Activated CD8-positive, alpha-beta memory T cell treated with anti-CD3 and anti-CD28 coated beads, Interleukin-2, amount 50 U/mL, for 24 hours (primary cell): Measurements from ENCODE around the gene ALDH1A3.

Experiments used
- DNase-seq: peaks from one replicate; pipeline ENCODE4 v3.0.0-alpha.2; 2020; ENCODE audit errors: extremely low read depth

Gene ALDH1A3

DNA sequence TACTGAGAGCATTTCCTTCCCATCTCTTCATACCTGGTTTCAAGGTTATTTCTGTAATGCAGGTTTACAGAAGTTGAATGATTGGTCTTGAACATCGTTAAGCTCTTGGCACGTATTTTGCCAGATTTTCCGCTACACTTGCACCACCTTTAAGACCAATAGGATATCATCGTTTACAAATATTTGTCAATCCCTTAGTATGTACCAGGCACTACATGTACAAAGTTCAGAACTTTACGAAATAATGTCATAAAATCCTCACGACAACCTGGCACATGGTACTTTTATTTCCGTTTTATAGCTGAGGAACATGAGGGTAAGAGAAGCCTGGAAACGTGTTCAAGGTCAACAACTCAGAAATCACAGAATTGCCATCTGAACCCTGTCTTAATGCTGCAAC lies 45.8 kb downstream of the ALDH1A3 start:
- no peak for DNase-seq

DNA sequence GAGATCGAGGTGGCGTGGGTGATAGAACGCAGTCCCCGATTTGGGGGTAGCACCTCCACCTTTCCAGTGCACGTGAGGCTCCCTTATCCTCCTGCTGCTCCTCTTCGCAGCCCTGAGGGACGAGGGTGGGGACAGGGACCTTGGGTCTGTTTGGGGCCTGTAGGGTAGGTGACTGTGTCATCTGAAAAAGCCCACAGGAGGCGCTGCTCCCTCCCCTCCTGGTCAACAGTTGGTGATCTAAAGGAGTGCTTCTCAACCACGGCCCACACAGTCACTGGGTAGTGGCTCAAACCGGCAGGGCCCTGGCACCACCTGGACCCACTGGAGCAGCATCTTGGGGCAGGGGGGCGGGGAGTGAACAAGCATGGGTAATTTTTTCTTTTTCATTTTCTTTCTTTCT lies 46.6 kb downstream of the ALDH1A3 start:
- no peak for DNase-seq

DNA sequence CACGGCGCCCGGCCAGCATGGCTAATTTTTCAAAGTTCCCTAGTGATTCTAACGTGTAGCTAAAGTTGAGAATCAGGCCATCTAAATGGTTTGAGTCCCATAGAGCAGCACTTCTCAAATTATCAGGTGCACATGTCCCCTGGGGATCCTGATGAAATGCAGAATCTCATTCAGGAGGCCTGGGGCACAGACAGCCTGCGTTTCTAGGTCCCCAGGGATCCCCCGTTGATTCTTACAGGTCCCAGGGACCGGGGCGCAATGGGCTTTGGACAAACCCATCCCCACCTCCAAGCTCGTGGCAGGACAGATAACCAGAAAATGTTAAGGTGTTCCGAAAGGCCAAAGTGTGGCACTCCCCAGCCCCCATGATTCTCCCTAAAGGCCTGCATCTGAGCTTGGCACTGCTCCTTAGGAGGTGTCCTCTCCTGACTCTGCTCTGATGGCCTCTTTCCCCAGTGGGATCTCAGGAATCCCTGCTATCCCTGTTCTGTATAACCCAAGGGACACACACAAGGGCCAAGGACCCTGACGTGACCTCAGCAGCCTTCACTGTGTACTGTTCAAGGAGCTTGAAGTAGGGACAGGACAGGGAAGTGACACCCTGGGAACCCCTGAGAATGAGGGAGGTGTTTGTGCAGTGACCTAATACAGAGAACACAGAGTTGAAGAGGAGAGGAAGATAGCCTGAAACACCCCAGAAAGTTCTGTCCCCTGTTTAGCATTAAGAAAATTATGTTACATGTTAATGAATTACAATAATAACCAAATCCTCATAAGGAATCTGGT lies 47.5 kb downstream of the ALDH1A3 start:
- no peak for DNase-seq

DNA sequence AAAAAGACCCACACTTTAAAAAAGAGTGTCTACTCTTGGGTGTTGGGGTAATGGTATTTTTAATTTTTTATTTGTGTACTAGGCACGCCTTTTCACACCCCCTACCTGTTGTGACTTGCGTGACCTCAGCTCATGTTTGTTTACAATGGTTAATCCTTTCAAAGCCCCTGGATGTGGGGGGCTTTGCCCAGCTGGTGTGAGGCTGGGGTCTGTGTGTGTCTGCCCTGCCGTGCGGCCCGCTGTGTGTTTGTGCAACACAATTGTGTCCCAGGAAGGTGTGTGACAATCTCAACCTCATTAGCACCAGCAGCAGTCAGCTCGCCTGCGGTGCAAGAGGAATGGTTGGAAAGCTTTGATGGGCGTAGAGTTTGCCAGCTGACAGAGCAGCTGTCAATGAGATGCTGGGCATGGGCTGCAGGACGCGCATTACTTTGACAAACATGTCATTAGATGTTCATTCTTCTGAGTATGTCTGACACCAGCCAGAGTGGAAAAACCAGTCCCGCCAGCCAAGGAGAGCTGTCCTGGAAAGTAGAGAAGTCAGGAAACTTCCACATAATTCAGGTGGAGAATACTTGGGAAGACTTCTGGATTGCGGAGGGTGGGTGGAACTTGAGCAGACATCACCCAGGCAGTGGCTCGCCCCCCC lies 49.1 kb downstream of the ALDH1A3 start:
- DNase-seq: no peak

DNA sequence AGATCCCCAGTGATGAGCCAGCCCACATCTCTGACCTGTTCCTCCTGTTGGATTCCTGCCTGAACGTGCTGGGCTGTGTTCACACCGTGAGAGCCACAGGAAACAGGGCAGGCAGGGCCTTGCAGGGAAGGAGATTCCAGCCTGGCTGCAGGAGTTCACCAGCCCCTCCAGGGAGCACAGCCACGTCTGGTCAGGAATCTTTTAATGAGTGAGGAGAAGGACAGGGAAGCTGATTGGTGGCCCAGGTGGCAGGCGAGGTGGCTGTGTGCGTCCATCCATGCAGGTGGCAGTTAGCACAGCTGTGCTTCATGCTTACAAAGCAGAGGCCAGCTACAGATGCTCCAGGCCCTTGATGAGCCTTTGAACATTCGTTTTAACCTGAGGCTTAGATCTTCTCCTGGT lies 50.0 kb downstream of the ALDH1A3 start:
- DNase-seq: no peak

DNA sequence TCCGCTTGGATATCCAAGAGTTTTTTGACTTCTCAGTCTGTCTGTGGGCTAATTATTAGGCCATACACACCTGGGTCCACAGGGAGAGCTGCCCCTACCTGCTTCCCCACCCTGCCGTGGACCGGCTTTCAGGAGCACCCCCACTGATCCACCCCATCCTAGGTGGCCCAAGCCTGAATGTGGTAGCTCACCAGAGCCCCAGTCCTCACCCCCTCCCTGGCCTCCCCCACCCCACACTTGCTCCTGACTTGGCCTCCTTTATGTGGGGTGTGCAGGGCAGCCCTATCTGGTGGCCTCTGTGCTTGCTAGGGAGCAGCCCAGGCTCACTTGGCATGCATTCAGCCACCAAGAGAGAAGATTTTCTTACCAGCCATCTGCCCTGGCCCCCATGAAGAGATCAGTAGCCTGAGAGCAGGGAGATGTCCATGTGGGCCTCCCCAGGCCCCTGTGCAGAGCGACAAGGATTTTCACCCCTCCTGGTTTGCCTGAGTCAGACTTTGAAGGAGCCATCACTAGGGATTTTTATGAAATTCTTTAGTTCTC lies 50.7 kb downstream of the ALDH1A3 start:
- no peak for DNase-seq

DNA sequence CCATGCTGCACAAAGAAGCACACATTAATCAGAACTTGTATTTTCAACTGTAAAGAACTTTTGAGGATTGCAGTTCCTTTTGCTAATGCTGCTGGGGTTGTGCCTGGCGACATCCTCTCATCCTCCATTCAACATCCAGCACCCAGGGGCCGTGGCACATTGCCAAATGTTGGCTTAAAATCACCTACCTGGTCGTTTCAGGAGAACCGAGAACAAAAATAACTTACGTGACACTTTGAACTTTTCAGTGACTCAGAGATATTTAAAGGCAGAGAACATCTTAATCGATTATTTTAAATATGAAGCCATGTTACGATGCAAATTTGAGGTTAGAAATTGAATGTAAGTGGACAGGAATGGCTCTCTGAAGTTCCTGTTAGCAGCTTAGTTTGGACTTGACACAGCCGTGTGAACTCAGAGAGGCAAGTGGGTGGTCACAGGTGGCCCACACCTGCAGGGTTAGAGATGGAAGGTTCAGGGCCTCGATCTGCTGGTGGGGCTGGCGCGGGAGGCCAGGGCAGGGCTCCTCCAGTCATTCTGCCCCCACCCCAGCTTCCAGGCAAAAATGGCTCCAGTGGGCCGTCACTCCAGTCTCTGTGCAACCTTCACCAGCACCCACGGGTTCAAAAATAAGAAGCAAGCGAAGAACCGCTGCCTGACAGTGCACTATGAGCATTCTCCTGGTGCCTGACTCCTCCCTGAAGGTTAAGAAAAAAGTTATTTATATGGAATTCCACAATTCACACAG lies 51.7 kb downstream of the ALDH1A3 start:
- no peak for DNase-seq

DNA sequence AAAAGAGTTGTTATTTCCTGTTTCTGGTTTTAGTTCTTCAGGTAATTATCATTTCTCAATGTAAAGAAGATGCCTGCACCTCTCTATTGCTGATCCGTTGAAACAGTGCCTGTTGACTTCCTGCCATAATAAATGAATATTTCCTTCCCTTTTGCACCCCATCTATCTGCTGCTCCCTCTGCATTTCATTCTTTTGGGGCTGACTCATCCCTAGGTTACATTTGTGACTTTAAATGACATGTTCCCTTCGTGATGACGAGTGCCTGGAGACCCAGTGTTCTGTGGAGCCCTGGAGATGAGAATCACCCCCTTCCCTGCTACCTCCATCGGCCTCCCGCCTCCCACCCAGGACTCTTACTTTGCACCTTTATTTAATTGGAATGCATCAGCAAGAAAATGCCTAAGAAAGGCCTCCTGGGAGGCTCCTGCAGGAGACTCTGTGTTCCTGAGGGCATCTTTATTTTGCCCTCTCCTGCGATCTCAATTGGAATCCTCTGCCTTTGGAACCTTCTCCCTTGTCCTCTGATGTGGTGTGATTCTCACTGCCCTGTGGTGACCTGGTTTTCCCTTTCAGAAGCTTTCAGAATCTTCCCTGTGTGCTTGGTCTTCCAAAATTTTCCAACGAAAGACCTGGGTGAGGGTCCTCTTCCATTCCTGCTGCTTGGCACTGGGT lies 53.2 kb downstream of the ALDH1A3 start:
- DNase-seq: no peak

DNA sequence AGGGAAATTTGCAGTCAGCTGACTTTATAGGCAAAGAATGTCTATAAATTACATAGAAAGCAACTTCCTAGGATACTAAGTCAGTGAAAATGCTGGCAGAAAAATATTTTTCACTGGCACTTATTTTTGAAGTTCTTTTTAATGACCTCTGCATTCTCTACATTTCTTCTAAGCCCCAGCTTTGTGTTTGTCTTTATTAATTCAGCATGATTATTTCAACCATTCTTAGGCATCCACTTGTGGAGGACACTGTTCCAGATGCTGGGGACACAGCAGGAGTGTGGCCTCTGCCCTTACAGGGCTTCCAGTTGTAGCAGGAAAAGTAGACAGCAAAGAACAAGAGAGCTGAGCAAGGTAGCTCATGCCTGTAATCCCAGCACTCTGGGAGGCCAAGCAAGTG lies 54.5 kb downstream of the ALDH1A3 start:
- DNase-seq: no peak

DNA sequence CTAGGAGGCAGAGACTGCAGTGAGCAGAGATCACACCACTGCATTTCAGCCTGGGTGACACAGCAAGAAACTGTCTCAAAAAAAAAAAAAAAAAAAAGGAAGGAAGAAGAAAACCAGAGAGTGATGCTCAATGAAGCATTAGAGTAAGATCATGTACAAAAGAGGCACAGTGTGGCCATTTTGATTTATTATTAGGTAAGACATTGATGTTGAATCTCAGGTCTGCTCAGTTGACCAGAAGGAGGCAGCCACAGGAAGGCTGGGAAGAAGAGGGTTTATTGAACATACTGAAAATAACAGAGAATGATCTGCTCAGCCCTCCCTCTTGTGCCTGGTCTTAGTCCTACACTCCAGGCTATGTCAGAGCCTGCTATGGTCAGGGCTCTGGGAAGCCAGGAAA lies 55.1 kb downstream of the ALDH1A3 start:
- no peak for DNase-seq

DNA sequence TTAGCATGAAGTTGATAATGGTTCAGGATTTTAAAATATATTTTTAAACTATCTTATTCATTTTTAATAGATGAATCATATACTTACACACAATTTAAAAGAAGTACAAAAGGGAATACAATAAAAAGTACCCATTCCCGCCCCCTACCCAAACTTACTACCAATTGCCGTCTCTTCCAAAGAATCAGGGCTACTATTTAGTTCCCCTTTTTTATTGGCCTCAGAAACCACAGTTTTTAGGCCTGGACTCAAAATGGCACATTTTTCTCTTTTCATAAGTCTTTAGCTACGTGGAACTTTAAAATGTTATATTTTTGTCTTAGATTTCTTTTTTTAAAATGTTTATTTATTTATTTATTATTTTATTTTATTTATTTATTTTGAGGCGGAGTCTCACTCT lies 57.5 kb downstream of the ALDH1A3 start:
- no peak for DNase-seq

DNA sequence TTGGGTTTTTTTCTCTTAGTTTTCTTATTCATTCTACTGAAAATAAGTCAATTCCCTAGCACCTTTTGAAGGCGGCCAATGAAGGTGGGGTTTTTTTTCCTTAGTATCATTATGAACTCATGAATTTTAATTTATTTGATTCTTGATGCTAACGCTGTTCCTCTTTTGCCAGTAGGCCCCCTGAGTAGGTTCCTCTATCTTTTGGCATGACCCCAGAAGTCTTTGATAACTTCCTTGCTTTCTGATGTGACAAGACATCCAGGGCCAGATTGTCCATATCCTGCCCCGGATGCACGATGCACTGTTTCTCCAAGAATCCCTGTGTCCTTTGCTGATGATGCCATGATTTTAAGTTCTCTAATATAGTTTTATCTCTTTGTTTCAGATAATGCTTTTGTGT lies 60.2 kb downstream of the ALDH1A3 start:
- no peak for DNase-seq

DNA sequence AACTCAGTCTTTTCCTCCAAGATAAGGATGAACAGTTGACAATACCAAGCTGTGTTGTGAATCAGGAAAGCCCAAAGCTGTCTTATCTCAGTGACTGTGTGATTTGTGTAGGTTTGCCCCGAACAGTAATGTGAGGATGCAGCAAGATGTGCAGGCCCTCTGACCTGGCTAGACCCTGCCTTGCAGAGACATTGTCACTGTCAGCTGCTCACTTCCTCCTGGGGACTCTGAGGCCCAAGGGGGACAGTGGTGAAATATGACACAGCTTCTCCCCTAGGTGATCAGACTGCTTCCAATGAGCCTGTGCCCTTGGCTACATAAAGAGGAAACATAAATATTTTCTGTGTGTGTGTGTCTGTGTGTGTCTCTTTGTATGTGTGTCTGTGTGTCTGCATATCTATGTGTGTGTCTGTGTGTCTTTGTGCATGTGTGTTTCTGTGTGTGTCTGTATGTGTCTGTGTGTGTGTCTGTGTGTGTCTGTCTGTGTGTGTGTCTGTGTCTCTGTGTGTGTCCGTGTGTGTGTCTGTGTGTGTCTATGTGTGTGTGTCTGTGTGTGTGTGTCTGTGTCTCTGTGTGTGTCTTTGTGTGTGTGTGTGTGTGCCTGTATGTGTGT lies 61.2 kb downstream of the ALDH1A3 start:
- DNase-seq: no peak

DNA sequence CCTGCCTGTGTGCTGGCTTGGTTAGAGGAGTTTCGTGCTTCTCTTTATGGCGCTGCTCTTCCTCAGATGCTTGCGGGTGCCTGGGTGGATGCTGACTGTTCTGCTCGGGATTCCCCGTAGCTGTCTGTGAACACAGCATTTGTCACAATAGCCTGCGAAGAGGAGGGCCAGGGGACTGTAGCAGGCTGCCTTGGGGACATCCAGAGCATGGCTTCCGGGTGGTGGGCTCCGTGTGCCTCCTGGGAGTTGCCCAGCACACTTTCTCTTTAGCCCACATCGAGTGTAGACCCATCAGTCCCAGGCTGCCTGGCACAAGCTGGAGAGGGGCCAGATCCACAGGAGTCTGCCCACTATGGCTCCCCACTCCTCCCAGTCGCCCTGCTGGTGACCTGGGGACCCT lies 61.9 kb downstream of the ALDH1A3 start:
- DNase-seq: no peak

DNA sequence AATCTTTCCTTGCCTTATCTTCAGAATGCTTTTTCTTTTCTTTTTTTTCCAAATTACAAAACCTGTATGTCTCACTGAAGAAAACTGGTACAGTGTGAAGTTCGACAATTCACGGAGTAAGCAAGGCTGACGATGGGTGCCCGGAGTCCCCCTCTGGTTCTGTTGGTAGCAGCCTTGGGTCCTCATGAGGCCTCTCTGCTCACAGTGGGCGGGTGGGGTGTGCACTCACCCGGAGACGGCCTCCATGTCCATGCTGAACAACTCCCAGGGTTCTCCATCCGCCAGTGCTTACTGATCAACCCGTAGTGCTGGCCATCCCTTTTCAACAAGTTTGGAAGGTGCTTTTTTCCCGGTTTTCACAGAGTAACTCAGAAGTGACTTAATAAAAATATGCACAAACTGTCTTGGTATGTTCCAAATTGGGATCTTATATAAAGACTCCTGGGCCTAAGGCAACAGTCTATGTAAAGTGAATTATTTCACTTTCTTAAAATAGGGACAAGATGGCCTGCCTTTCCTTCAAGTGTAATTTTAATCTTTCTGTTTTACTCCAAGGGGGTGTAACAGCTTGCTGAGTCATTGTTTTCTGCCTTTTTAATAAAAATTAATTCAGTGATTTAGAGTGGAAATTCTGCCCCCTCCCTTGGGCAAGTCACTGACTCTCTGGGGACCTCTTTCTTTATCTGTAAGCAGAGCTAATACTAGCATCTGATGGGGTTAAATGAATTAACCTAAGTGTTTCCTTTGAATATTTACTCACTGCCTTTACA lies 63.2 kb downstream of the ALDH1A3 start:
- no peak for DNase-seq

DNA sequence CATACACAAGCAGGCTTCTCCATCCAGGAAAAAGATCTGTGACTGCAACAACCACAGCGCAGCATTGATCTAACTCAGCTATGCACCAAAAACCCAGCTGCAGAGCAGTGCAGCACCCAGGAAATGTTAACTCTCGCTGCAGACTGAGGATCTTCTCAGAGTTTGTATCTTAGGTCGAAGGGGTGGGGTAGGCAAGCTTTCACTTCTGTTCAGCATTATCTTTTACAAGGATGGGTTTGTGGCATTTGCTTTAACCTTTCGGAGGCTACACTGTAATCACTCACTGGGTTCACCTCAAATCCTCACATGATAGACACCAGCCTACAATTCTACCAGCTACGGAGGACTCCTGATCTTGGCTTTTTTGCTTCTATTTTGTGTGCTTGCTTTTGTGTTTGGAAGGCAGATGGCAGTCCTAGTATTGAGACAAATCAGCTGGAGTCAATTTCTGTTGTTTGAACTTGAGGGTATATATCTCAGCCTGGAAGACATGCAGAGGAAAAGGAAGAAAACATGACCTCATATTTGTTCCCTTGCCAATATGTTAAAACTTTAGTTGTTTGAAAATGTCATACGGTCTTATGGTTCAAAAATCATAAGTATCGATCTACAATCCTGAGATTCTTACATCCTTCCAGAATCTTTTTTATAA lies 64.7 kb downstream of the ALDH1A3 start:
- no peak for DNase-seq

DNA sequence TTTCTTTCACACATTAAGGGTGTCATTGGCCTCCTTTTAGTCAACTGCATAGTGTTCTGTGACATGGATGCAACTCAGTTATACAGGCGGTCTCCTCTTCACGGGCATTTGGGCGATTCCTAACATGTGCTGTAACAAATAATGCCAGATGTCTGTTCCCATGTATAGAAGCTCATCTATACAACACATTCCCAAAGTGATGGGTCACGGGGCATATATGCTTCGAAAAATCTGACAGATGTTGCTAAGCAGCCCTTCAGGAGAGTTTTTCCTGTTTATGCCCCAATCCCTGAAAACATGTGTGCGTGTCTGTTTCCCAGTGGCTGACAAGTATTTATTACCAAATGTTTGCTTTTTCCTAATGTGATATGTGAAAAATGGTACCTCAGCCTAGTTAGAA lies 65.4 kb downstream of the ALDH1A3 start:
- no peak for DNase-seq

DNA sequence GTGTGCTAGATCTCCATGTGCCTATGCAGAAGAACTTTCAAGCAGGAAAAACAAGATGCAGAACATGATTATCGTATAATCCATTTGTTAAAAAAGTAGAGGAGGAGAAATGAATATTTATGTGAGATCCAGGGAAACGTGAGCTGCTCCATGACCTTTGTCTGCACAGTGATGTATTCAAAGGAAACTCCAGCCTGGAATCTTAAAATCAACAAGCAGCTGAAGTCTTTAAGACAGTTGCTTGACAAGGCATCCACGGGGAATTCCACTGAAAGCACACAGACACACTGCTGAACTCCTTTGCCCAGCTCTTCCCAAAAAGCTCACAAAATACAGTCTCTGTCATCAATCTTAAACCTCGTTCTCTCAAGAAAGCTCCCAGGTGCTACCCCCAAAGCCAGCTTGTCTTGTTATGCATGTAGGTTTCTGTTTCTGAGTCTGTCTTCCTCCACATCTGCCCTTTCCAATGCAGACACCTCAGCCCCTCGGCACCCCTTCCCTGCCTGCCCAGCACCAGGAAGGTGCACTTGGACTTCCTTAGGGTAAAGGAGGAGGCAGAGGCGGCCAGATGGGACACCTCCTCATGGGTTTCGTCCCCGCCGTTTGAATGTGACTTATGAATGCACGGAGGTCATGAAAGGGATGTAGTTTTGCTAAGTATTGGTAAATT lies 68.3 kb downstream of the ALDH1A3 start:
- no peak for DNase-seq

DNA sequence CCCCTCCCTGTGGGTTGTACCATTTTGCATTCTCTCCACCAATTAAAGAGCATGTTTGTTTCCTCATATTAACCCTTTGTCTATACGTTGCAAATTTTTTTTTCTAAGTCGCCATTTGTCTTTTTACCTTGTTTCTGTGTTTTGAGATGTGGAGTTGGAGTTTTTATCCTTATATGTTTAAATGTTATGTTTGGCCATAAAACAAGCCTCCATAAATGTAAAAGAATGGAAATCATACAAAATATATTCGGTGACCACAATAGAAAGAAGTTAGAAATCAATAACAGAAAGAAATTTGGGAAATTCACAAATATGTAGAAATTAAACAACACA lies 68.8 kb downstream of the ALDH1A3 start:
- DNase-seq: no peak

DNA sequence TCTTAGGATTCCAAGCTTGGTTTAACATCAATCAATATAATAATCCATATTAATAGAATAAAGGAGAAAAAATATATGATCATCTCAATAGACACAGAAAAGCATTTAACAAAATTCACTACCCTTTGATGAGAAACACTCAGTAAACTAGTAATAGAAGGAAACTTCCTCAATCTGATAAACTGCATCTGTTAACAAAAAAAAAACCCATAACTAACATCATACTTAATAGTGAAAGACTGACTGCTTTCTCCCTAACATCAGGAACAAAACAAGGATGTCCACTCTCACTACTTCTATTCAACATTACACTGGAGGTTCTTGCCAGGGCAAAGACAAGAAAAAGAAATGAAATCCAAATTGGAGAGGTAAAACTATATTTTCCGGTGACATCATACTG lies 70.1 kb downstream of the ALDH1A3 start:
- DNase-seq: no peak
